GM10847 (cell line): Measurements from ENCODE around the gene SCFD2.

Experiments
- POLR2A ChIP-seq: IDR thresholded peaks from 2 replicates; pipeline ENCODE4 v1.6.1; 2011; ENCODE audit not compliant: insufficient read length; ENCODE audit errors: extremely low read depth

SCFD2 gene

DNA sequence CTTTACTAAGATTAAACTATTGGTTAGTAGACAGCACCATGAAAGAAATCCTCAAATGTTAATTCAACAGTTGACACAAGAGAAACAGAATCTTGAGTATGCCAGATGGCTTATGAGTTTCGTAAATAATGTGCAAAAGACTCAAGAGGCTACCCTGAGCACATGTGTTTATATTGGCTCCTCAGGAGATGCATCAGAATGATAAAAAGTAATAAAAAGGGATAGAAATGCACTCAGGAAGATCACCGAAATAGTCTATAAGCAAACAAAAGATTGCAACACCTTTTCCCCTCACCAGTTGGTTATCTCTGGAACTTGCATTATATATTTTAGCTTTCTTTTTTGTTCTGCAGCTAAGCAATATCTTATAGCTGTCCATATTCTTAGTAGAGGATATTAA, 84.4 kb downstream of the SCFD2 start:
- no peak for TF ChIP-seq POLR2A

DNA sequence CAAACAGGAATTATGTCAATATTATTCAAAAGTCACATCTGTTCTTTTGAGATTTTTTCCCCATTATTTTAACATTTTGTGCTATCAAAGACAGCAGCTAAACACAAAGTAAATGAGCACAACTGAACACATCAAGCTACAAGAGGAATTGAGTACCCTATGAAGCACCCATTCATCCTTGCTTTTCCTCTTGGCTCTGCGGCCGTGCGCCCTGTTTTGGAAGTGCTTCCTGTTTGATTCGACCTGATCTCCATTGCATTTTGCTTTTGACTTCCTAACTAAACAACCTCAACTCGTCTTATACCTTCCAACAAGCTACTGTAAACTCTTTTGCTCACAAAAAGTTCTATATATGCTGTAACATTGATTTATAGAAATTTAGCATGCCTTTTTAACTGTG, 85.0 kb downstream of the SCFD2 start:
- TF ChIP-seq POLR2A: no peak

DNA sequence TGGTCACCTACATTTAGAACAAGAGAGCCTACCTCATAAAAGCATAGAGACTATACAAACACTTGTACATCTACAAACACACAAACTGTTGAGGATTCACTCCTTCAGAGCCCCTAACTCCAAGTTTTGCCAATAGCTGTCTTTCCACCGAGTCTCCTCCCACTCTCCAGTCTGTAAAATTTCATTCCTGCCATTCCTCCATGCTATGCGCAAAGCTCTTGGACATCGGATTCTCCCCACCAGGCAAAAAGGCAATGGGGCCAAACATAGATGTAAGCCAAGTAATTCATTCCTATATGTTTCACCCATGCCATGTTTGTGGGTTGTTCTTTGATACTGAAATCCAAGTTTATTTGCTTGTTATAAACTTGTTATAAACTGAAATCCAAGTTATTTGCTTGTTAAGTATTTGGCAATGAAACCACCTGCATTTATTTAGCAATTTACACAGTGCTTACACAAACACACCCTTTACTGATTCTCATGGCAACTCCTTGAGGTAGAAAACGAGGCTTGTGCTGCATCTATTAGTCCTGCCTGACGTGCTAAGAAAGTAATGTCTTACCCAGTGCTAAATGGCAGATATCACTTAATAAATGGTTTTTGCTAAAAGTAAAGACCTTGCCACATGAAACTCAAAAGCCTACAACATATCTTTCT, 91.1 kb downstream of the SCFD2 start:
- no peak for TF ChIP-seq POLR2A

DNA sequence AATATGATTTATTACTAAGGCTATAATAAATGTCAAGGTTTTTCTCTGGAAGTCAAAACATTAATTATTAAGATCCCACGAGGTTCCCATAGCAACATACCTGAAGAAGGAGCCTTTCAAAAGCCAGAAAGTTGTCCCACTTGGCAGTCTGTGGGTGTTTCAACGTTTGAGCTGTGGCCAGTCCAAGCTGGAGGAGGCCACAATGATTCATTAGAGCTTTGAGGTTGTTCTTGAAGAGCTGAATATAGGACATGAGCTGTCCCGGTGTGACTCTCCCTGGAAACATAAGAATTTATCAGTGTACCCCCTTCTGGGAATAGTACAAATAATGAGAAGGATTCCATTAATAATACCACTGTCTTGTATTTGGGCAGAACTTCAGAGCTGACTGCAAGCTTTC, 92.1 kb downstream of the SCFD2 start:
- TF ChIP-seq POLR2A: no peak

DNA sequence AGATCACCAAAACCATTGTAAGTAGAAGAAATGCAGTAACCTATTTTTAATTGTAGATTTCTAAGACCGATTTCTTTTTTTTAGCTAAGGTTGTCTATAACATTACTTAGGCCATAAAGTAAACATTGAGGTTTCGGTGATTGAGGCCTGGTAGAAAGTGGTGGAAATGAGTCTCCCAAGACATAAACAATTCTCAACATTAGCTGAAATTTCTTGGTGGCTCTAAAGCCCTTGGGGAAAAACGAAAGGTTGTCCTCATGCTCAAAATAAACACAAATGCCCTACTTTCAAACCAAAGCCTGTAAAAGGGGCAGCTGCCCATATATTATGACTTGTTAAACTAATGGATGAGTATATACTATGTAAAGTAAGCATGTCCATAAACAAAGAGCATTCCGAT, 98.8 kb downstream of the SCFD2 start:
- no peak for TF ChIP-seq POLR2A

DNA sequence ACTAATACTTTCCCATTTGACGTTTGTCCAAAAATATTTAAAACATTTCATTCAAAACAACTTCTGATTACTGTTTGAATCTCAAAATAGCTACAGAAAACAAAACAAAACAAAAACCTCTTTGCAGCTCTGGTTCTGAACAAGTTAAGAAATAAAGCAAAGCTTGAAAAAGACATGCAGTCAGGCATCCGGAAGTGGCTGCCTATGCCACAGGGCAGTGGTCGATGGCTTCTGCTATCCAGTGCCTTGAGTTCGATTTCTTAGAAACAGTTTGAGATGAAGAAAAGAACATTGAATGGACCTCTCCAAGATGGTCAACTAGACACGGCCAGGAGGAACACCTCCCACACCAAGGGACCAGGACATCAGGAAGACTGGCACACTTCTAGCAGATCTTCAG, 125.3 kb downstream of the SCFD2 start:
- TF ChIP-seq POLR2A: no peak

DNA sequence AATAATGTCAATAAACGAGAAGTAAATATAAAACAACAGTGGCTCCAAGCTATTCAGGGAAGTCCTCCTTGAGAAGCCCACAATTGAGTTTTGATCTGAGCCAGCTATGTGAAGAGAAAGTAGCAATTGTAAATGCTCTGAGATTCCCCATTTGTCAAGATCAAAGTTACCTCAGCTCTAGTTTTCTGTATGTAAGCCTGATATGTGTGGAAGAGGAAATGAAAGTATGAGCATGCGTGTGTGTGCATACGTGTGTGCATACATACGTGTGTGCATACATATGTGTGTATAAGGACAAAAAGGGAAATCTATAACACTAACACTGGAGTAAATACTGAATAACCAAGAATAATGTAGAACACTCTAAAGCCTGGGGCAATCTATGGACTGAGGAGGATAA, 130.3 kb downstream of the SCFD2 start:
- no peak for TF ChIP-seq POLR2A

DNA sequence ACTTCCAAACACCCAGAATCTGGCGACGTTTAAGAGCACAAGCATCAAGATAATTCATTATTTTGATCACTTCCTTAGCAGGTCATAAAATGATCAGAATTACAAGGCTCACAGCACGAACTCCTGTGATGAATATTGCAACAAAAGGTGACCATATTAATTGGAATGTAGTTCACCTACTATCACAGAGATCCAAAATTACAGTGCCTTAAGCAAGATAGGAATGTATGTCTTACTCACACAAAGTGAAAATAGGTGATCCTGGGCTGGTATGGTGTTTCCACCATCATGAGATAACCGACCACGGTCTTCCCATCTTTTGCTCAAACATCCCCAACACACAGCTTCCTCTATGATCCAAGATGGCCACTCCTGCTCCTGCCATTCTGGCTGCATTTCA, 131.2 kb downstream of the SCFD2 start:
- TF ChIP-seq POLR2A: no peak

DNA sequence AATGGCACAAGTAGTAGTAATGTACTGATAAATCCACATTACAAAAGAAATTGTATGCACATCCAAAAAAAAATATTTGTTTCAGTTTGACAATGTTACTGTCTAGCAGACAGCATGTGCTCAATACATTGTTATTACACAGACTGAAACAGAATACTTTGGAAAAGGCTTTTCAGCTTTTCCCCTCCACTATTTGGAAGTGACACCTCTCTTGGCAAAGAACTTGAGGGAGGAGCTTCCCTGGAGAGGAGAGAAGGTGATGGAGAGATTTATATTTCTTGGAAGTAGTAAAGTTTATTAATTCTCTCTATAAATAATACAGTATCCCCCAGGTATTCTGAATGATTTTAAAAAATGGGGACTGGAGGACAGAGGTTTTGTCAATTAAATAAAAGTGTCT, 131.8 kb downstream of the SCFD2 start:
- TF ChIP-seq POLR2A: no peak

DNA sequence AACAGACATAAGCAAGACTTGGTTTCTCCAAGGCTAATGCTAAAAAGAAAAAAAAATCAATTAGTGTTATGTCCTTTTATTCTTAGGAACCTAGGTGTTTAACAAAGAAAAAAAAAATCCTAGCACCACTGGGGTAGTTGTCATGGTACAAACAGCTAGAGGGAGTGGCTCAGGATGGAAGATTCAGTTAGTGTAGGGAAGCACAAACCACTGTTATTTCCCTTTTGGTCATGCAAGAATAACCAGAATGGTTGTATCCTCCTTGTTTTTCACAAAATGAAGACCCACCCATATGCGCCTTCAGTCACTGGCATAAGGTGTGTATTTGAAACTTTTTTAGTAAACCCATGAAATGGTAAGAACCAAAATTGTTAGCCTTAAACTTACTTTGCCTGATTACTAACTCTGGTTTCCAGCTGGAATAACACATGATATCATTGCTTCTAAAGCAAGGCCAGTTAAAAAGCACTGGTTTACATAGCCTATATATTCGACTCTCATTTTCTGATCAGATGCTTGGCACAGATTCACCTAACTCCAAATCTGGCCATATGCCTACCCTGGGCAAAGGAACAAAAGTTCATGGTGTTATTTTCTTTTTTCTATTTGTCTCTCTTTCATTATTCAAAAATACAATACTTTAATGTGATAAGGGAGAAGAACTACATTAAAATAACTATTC, 132.6 kb downstream of the SCFD2 start:
- no peak for TF ChIP-seq POLR2A

DNA sequence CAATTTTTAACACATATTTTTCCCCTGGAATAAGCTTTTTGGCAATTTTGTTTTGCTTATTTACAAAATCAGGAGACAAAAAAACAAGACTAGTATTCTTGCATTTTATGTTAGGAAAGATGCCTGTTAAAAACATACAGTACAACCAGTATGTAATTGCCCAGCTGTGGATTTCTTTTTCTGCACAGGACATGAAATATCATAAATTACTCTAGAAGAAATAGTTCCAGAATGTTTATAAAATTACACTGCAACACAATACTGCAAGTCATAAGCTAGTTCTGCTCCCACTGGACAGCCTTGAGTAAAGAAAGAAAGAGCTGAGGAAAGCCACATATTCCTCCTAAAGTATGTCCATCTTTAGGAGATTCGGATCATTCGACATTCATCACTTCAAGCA, 133.5 kb downstream of the SCFD2 start:
- TF ChIP-seq POLR2A: no peak

DNA sequence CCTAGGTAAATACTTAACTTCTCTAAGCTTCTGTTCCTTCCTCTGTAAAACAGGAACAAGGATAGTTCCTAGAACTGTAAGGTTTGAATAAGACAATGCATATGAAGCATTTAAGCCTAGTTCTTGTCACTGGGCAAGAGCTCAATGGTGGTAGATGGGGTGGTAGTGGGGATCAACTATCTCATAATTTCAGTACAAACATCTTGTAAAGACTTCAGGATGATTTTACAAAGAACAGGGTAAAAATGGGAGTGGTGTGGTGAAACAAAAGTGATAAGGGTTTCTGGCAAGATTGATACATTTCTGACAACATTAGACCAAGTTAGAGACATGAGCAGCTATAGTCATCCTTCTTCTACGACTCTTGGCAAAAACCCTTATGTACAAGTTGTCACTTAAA, 137.8 kb downstream of the SCFD2 start:
- TF ChIP-seq POLR2A: no peak

DNA sequence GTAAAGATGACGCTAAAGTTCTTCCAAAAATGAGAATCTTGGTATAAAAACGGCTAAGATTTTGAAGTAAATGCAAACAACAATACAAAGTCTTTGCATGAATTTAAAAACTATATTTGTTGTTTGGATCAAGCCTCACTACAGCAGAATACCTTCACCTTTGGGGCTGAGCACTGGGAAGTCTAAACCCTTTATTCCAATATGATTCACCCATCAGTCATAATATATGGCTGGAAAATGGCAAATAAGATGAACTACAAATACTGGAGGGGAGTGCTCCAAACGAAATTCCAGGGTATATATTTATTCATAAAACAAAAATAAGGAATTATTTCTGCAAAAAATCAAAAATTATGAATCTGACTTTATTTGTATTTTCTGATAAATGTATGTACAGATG, 138.4 kb downstream of the SCFD2 start:
- no peak for TF ChIP-seq POLR2A

DNA sequence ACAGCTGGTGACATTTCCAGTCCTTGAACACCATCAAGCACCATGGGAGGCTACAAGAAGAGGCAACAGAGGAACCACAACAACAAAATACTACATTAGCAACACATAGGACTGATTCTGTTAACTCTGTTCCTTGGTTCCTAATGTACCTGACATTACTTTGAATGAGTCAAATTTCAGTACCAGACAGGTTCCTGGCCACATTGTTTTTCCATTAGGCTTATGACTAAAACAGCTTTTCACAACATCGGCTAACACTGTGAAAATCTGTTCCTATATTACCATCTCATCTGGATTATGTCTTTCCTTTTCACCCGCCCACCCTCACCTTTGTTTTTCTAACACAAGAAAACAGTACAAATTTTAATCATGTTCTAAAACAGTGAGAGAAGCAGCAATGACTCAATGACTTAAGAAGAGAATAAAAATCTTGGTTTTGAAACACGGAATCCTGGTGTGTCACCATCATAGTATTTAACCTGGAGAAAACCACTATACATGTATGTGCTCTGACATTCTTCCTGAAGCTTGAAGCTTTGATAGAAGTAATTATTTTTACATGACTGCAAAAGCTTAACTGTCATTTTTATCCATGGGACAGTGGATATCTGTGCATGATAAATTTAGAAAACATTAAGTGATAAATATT, 143.9 kb downstream of the SCFD2 start:
- TF ChIP-seq POLR2A: no peak

DNA sequence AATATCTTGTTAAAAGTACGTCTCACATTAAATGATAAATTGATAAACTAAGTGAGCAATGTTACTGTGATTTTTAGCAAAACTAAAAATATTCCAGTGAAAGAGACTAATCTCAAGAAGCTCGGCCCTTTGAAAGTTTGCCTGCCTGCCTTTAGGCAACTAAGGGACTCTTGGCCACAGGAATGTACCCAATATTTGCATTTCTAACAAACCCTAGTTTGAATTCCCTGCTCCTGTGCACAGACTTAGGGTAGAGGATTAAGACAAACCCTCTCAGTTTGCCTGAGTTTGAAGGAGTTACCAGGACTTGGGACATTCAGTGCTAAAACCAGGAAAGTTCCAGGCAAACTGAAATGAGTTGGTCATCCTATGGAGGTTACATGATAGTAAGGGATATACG, 157.1 kb downstream of the SCFD2 start:
- no peak for TF ChIP-seq POLR2A

DNA sequence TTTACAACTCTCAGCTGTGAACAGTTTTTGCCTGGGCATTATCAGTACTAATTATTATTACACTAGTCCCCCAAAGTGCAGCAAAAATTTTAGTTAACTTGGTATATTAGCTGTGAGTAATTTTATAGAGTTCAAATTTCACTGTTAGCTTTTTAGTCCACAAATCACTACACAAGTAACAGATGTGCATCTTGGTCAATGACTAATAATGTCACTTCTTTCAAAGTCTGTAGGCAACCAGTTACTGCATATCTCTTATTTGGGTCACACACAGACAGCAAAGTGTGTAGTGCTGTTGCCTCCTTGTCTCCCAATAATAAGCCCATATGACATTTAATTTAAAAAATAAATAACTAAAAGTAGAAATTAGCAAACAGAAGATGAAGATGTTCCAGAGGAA, 159.9 kb downstream of the SCFD2 start:
- TF ChIP-seq POLR2A: no peak

DNA sequence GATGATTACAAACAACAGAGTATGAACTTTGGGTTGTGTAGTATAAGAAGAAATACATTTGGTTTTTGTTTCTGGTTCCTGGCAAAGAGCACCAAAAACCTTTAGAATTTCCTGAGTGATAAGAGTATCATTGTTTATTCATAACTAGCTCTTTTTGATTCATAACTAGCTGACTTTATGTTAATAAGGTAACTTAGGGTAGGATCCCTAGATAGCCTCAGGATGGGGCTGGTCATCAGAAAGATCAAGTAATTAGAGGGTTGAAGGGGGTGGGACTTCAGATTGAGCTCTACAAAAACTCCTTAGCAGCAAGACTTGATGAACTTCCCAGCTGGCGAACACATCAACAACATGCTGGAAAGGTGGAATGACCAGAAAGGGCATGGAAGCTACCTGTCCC, 166.5 kb downstream of the SCFD2 start:
- TF ChIP-seq POLR2A: no peak
